AG04449 (cell line): ENCODE results near the gene TARBP2.

Experiments
- CTCF ChIA-PET: fragments of 350-600 bp; formaldehyde crosslinking; extraction: SDS; loops from one replicate; lab custom pipeline; 2021; ENCODE audit warnings: antibody characterized with exemption; lab: Yijun Ruan, JAX
- POLR2A ChIA-PET: fragments of 400-600, 350-600 bp; formaldehyde crosslinking; extraction: SDS; loops from one replicate; lab custom pipeline; 2020; ENCODE audit warnings: antibody characterized with exemption, inconsistent platforms; lab: Yijun Ruan, JAX
- DNase-seq: peaks from one replicate; pipeline ENCODE4 v3.0.0-alpha.2; 2010; ENCODE audit warnings: low read depth, low spot score
- H3K4me3 ChIP-seq: 2 replicates; pipeline ENCODE4 v1.5.1; 2011; ENCODE audit warnings: low read depth, mild to moderate bottlenecking, control low read depth, low read length
- CTCF ChIP-seq: IDR thresholded peaks from one replicate; pipeline ENCODE4 v1.5.1; 2011; ENCODE audit warnings: mild to moderate bottlenecking, moderate library complexity, low read length, control low read depth, inconsistent platforms; ENCODE audit not compliant: insufficient read depth; ENCODE audit errors: missing control alignments

Gene TARBP2

GRCh38 chr12:53510181-53510812 lies 9.2 kb downstream of the TARBP2 start:
- POLR2A ChIA-PET, result no interaction called here
- no peak overlapping the region for H3K4me3 ChIP-seq
- no peak for TF ChIP-seq CTCF
- no peak for DNase-seq
- CTCF ChIA-PET, result interaction anchor here (0.6 to 12.0 kb wide), 13 partner anchors 8 to 1380 kb away, joined by 3 to 135 read pairs (median 22); partner anchors contain the start of genes AAAS, MAP3K12 and TARBP2

GRCh38 chr12:53513712-53514410 lies 12.8 kb downstream of the TARBP2 start:
- DNase-seq, result no peak
- CTCF ChIA-PET, result interaction anchor here (1.2 to 12.0 kb wide), 4 partner anchors 6 to 191 kb away, joined by 3 to 135 read pairs (median 62); partner anchors contain the start of genes AAAS and NPFF
- no peak overlapping the region for H3K4me3 ChIP-seq
- TF ChIP-seq CTCF, result no peak
- POLR2A ChIA-PET, result no interaction called here

DNA sequence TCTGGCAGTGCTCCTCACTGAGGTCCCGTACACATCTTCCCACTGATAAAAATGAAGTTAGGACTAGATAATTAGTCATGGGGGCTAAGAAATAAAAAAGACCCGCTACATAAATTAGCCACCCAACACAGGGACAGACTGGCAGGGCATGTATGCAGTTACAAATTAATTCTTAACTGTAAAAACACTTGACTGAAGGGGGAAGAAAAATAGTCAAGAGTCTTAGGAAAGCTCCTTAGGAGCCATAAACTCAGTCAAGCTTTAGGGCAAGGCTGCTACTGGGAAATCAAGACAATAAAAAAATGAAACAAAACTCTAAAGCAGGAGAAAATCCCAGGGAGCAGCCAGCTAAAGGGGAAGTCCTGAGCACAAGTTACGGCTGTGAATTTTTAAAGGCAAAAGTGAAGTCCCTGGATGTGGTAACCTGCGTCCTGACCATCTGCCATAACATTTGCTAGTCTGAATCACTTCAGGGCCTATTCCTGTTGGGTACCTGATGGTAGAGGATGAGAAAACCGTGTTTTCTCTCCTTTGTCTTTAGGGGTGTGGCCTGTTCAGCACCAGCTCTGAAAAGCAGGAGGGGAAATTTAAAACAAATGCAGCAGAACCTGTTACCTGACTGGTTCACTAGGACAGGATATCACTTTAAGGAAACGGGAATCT lies 13.7 kb downstream of the TARBP2 start:
- ChIA-PET POLR2A (interaction anchor here (1.1 kb wide), 1 partner anchor 84 kb away, joined by 3 read pairs; no protein-coding TSS in a partner anchor), CTCF (interaction anchor here (0.7 to 9.9 kb wide), 2 partner anchors 7 to 161 kb away, joined by 4 to 117 read pairs; partner anchors contain the start of genes ATP5MC2 and NPFF)
- DNase-seq, result no peak
- no peak for TF ChIP-seq CTCF
- no peak overlapping the region for H3K4me3 ChIP-seq

- POLR2A ChIA-PET, result interaction anchor here (1.1 kb wide), 1 partner anchor 85 kb away, joined by 3 read pairs; no protein-coding TSS in a partner anchor
Observed at GRCh38 chr12:53515291-53515680, 14.2 kb downstream of the TARBP2 start.

DNA sequence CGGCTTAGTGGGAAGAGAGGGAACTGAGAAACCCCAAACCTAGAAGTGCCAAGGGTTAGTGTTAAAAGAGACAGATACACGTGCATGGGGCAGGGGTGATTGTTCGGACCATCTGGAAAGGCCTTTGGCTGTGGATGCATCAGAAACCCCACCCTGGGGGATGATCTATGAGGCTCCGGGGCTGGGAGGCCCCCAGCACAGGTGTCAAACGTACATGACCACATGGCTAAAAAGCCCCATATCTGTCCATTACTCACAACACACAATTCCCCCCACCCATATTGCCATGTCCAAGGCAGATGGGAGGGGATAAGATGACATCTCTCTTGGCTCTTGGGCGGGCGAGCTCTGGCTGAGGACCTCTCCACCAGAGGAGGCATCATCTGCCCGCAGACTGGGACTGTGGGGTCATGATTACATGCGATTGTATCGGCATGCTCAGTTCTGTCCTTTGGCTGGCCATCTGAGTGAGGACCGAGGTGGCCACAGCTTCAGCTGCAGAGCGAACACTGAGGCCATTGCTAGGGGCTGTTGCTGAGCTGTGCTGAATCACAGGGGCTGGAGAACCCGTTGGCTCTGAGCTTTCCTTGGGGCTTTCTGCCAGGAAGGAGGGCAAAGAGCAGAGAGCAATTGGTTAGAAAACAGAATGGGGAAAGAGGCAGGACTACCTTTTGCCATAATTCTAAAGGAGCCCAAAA lies 15.8 kb downstream of the TARBP2 start:
- DNase-seq, result no peak
- no peak overlapping the region for H3K4me3 ChIP-seq
- TF ChIP-seq CTCF, result no peak
- ChIA-PET CTCF (interaction anchor here (0.8 to 9.9 kb wide), 5 partner anchors 9 to 230 kb away, joined by 3 to 117 read pairs (median 3); partner anchors contain the start of genes ATP5MC2 and NPFF), POLR2A (no interaction called here)

More at GRCh38 chr12:53515291-53515680, 14.2 kb downstream of the TARBP2 start:
- TF ChIP-seq CTCF, result no peak
- CTCF ChIA-PET, result interaction anchor here (0.7 to 9.9 kb wide), 3 partner anchors 8 to 231 kb away, joined by 3 to 117 read pairs (median 4); partner anchors contain the start of genes ATP5MC2 and NPFF
- DNase-seq, result no peak
- no peak overlapping the region for H3K4me3 ChIP-seq
